Epithelial cell of esophagus (primary cell): ENCODE data around the gene STK24.

Source experiments
- DNase-seq: peaks from one replicate; pipeline ENCODE4 v3.0.0; 2010; ENCODE audit warnings: low read depth
- H3K4me3 ChIP-seq: 2 replicates; pipeline ENCODE4 v1.5.1; 2011; ENCODE audit warnings: mild to moderate bottlenecking, low read length, control low read depth
- CTCF ChIP-seq: IDR thresholded peaks from 2 replicates; pipeline ENCODE4 v1.5.1; 2011; ENCODE audit warnings: low read depth, mild to moderate bottlenecking, low read length, control low read depth, inconsistent platforms; ENCODE audit not compliant: insufficient read depth; ENCODE audit errors: missing control alignments

Gene STK24

DNA sequence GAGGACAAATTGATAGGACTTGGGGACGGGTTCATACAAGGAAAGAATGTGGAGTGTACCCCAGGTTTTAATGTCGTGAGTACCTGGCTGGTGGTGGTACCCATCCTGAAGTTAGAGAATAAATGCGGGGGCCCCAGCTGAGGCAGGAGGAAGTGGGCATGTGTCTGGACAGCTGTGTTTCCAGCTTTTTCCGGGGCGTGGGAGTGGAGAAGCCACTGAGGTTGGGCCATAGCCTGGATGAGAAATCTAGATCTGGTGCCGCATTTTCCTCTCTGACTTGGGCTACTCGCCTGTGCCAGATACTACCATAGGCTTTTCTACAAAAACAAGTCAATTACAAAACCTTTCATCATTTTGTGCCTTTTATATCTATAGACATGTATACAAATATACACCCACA is 147.4 kb downstream of the STK24 start:
- no peak for TF ChIP-seq CTCF
- H3K4me3 ChIP-seq, result no peak overlapping the region
- no peak for DNase-seq

- TF ChIP-seq CTCF, result no peak
- DNase-seq, result no peak
- H3K4me3 ChIP-seq, result no peak overlapping the region
These were observed 147.8 kb downstream of the STK24 start for GRCh38 chr13:98429081-98429480.

DNA sequence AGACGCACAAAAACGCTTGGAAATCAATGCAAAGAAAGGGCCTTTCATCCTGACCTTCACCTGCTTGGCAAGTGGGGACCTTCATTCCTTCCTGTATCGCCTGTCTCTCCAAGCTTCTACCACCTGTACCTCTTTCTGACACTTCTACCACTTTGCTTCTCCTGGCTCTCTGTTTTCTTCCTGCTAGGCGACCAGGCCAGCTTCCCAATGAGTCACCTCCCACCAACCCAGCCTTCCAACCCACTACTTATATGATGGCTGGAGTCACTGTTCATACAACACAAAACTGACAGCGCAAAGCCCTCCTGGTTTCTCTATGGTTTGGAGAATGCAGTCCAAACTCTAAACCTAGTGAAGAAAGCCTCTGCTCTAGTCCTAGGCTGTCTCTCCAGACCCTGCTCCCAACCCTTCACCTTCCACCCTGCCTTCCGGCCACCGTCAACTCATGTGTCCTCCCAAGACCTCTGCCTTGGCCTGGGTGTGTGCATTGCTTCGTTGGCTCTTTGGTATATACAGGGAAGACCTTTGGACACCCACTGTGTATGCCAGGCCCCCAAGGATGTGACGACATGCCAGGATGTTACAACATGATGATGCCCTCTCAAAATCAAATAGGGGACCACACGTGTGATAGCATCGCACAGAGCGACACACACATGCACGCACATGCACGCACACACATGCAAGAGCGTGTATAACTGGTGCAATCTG is 148.5 kb downstream of the STK24 start:
- no peak for DNase-seq
- H3K4me3 ChIP-seq, result no peak overlapping the region
- TF ChIP-seq CTCF, result no peak

DNA sequence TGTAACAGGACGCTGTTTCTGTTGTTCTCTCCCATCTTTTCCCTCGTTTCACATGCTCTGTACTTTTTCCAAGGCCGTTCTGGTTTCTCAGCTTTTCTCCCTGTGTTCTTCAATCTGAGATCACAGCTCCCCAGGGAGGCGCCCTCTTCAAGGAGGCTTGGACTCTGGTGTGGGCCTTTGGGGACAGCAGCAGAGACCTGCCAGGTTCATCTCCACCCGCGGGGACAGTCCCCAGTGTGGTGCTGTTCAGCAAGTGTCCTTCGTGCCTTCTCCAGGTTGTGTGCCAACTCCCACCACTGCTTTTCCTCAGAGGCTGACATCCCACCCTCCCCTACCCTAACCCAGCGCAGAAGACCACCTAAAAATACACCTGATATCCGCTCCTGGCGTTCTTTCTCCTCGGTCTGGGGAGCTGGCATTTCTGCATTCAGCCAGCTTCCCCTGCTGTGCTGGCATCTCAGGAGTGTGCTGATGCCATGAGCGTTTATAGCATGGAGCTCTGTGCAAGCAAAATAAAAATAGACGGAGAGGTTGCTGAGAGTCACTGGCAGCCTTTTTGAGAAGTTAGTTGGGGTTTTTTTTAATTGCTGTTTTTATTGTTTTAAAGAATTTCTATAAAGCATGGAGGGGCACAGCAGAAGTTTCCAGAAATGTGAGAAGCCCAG is 149.4 kb downstream of the STK24 start:
- DNase-seq, result no peak
- no peak overlapping the region for H3K4me3 ChIP-seq
- TF ChIP-seq CTCF, result no peak

- no peak overlapping the region for H3K4me3 ChIP-seq
- no peak for DNase-seq
- no peak for TF ChIP-seq CTCF
These were observed 153.5 kb downstream of the STK24 start for GRCh38 chr13:98423417-98423816.

DNA sequence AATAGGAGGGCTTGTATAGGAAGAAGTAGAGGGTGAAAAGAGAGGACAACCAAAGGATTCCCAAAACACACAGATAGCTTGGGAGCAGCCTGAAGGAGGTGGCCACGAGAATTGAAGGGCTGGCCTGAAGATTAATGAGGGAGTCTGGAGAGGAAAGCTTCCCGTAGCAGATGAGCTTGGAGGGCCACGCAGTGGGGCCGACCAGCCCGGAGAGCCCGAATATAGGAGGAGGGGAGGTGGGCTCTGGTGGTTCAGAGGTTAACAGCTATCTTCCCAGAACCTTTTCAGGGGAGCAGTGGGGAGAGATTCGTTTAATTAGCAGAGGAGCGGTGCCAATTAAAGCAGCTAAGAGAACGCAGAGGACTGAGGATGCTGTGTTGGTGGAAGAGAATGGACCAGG is 154.9 kb downstream of the STK24 start:
- DNase-seq, result no peak
- TF ChIP-seq CTCF, result no peak

GRCh38 chr13:98420554-98421175 is 156.2 kb downstream of the STK24 start:
- no peak for DNase-seq
- TF ChIP-seq CTCF, result no peak
- no peak overlapping the region for H3K4me3 ChIP-seq

More for the DNA sequence above, 154.9 kb downstream of the STK24 start:
- no peak overlapping the region for H3K4me3 ChIP-seq
